NOMO-1 treated with DMSO at 0.1 percent for 48 hours (cell line): Measurements from ENCODE around the gene LILRB2.
"Not testable (repeated sequence)": the region's sequence is repeated elsewhere in the genome, so short reads cannot be mapped to it uniquely, and the experiment has no call there.

Experiments used
- DNase-seq: peaks from one replicate; lab custom pipeline; 2025; ENCODE audit not compliant: unreplicated experiment; lab: John Stamatoyannopoulos, UW

LILRB2 gene

DNA sequence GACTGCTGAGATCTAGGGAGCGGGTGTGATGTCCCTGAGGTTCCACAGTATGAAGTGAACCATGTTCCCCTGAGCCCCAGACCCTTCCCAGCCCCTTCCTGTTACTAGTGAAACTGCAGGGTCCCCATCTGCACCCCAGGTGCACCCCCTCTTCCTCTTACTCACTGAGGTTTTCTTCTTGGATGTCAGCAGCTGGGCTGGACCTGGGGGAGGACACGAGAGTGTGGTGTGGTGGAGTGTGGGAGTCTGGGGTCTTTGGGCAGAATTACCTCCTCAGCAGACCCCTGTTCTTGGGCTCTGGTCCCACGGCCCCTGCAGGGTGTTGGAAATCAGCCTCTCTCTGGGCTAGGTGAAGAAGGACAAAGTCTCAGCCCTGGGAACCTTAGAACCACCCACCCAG is 35.0 kb downstream of the LILRB2 start:
- DNase-seq, result no peak

DNA sequence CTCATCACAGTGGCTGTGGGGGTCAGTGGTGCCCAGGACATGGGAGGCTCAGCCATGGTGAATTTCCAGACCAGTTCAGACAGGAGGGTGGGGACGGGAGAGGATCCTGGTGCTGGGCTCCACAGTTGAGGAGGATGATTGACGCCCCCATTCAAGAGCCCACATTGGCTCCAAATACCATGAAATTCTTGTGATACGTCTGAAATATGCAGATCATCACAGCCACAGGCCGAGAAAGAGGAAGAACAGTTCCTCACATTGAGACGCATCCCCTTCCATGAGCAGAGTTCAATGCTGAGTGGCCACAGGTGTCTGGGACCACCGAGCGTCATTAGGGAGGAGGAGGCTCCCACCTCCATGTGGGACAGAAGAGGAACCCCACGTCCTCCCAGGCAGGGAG is 37.1 kb downstream of the LILRB2 start:
- not testable (repeated sequence) for DNase-seq

DNA sequence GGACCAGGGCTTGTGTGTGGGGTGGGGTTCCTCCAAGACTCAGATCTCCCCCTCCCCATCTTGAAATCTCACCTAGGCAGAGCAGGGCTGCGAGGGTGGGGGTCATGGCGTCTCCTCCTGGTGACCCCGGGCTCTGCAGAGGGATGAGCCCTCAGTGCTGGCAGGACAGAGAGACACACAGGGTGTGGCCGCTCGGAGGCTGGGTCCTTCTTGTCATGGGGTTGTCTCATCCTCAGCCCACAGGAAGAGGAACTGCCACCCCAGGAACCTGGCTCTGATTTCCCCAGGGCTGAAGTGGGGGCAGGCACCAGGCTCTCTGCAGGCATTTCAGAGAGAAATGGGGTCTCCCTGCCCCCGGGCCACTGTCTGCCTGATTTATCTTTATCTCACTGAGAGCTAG is 38.3 kb downstream of the LILRB2 start, which contains the start of gene LILRA6:
TSS of gene LILRA6 (minus strand) at position 145 of the 400 bp plus-strand sequence.
- DNase-seq, result peak; percentile 41

DNA sequence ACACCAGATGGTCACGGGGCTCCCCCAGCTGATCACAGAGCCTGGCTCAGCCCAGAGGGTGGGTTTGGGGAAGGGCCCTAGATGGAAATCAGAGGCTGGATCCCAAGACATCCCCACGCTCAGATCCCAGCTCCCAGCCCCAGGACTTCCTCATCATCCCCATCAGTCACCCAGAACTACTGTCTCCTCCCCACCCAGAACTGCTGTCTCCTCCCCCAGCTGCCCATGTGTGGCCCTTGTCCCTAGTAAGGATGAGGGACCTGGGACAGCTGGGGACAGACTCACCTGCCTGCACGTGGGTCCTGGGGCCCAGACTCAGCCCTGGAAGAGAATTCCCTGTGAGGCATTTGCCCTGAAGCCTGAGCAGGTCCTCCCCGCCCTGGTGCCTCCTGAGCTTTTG is 38.7 kb downstream of the LILRB2 start:
- not testable (repeated sequence) for DNase-seq

DNA sequence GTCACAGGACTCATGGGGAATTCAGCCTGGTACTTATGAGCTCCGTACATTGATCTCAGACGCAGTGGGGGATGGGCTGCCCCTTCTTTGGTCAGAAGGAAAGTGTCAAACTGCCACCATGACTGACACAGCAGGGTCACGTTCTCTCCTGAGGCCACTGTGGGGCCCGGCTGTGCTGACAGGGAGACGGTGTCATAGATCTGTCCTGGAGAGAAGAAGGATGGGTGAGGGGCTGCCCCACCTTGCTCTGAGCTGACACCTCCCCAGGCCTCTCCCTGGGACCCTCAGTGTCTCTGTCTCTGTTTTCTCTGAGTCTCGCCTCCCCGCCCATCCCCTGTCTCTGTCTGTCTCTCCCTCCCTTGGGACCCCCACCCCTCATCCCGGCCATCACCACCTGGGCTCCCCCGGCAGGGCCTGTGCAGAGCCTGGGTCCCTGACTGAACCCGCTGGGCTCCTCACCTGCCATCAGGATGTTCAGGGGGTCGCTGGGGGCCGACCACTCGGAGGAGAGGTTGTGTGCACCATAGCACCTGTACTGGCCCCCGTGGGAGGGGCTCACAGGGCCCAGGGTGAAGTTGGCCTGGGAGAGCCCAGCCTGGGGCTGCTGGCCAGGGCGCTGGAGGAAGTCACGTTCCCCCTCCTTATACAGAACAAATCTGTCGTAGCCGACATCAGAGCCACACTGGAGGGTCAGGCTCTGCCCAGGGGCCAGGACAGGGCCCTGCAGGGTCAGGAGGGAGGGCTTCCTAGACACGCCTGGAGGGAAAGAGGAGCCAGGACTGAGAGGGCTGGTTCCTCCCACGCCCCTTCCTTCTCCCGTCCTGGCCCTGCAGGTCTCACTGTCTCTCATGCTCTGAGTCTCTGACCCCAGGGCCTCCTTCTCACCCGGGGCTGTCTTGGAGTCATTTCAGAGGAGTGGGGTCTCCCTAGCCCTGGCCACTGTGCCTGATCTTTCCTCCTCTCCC is 40.3 kb downstream of the LILRB2 start:
- DNase-seq, result not testable (repeated sequence)

DNA sequence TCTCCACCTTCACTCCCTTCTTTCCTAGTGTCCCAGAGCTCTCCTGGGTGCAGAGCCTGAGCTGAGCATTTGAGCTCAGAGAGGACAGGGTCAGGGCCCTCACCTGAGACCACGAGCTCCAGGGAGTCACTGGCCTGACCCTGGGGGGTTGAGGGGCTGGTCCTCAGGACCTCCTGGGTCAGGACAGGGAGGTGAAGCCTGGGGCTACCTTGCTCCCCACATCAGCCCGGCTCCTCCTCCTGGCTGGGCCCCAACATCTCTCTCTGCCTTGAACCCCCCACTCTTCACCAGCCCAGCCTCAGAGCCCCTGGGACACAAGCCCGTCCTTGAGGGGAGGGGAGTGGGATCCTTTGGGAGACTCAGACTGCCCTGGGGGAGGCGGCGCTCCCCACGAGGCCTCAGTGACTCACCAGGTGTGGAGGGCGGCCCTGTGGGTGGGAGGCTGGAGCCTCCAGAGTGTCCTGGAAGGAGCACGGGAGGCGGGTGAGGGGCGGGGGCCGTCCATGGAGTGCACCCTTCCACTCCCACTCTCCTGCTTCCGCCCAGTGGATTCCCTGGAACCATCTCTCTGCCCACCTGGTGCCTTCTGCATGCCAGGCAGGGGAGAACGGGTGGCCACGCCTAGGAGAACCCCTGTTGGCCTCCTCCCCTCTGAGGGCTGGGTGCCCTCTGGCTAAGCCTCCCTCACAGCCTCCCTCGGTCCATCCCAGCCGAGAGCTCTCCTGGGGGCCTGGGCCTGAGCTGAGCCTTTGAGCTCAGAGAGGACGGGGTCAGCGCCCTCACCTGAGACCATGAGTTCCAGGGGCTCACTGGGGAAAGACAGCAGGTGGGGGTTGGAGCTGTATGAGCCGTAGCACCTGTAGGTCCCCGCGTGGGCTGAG is 41.2 kb downstream of the LILRB2 start:
- DNase-seq, result not testable (repeated sequence)

DNA sequence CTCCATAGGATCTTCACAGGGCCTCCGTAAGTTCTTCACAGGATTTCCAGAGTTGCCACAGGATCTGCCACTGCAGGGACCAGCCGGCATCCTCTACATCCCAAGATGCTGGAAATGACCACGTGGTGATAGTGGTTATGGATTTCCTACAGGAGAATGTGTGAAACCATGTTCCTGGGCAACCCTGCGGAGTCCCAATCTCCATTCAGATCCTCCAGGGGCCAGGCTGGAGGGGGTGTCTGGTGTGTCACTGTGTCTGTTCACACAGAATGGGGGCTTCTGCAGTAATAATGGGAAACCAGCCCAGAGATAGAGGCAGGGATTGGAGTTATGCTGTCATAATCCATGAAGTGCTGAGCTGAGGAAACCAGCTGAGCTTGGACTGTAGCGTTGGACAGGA is 47.0 kb downstream of the LILRB2 start:
- DNase-seq, result no peak

DNA sequence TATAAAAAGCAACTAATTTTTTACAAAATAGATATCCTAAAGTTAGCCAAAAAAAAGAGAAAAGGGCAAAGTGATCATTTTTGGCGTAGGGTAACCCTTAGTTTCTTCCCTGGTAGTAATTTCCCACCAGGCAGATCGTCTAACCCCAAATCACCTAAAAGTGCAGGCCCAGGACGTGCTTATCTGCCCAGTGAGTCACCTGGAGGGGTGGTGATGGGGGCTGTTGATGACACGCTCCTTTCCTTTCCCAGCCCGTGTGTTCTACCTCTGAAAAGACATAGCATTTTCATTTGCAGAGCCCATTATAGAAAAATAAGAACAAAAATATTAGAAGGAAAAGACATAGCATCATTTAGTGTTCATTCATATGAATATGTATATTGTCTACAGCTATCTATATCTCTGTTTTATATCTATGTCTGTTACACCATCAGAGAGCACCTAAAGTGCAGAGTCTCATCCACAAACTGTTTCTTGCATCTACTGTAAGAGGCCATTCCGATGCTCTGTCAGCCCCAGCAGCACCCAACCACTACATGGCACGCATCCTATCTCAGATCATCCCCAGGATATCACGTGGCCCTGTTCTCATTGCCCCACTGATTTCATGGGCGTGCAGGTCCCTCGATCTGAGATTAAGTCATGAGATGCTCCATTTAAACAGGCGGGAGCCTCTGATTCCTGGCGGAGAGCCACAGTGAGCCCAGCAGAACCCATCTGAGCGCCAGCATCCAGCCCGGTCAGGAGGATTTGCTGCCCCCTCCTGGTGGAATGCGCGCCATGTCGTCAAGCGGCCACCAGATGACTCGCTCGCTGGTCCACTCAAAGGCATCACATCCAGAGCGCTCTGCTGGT is 49.6 kb downstream of the LILRB2 start:
- DNase-seq, result peak; percentile 69

DNA sequence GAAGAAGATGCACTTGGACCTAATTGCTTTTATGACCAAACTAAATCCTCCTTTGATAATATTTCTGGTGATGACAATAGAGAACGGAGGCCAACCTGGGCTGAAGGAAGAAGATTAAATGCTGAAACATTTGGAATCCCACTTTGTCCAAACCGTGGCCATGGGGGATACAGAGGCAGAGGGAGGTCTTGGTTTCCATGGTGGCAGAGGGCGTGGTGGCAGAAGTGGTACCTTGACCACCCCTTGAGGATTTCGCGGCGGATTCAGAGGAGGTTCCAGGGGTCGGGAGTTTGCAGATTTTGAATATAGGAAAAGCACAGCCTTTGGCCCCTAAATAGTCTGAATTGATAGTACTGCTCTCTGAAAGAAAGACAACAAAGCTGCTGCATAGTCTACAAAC is 50.9 kb downstream of the LILRB2 start:
- no peak for DNase-seq

DNA sequence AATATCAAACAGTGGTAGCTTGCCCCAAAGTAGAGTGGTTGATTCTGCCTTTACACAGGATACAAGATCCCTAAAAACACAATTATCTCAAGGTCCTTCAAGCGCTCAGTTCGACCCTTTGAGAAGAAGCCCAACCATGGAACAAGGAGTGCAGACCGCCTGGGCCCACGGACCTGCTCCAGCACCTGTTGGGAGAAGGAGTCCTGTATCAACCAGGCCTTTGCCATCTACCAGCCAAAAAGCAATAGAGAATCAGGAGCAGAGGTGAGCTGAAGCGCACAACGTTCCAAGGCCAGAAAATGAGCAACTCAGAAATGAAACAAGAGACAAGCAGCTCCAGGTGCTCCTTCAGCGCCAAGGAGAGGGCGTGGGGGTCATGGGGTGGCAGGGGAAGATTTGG is 51.8 kb downstream of the LILRB2 start:
- no peak for DNase-seq

DNA sequence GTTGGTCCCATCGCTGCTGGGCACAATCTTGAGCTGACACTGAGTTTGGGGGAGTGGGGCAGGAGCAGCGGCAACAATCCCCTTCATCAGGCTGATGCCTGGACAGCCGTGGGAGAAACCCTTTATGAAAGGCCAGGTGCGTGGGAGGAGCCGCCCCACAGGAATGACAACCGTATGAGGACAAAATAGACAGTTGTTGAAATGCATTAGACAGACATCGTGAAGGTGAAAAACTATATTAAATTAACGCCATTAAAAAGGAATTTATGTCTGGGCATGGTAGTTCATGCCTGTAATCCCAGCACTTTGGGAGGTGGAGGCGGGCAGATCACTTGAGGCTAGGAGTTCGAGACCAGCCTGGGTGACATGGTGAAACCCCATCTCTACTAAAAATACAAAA is 56.3 kb downstream of the LILRB2 start:
- DNase-seq, result not testable (repeated sequence)

DNA sequence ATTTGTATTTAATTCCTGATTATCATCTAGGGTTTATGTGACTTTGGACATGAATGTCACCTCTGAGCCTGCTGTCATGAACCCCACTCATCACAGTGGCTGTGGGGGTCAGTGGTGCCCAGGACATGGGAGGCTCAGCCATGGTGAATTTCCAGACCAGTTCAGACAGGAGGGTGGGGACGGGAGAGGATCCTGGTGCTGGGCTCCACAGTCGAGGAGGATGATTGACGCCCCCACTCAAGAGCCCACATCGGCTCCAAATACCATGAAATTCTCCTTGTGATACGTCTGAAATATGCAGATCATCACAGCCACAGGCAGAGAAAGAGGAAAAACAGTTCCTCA is 57.0 kb downstream of the LILRB2 start:
- not testable (repeated sequence) for DNase-seq
